DOHH2 (cell line): ENCODE results near the gene CEP295NL.

Experiments
- CTCF ChIP-seq: fragments of 200-600 bp; sonication (generic); IDR thresholded peaks from one replicate; pipeline ENCODE4 v1.5.1; 2014; ENCODE audit warnings: antibody characterized with exemption, mild to moderate bottlenecking, low read depth, low read length; ENCODE audit not compliant: poor library complexity, severe bottlenecking
- EZH2phosphoT487 ChIP-seq: fragments of 200-600 bp; sonication (generic); IDR thresholded peaks from 2 replicates; pipeline ENCODE4 v1.6.1; 2017; ENCODE audit warnings: borderline replicate concordance, mild to moderate bottlenecking, antibody characterized with exemption, low read length, moderate library complexity, mixed read lengths

GRCh38 chr17:78940708-78941107 lies 37.7 kb upstream of the CEP295NL start:
- TF ChIP-seq CTCF = no peak
- no peak for TF ChIP-seq EZH2phosphoT487
